ENCODE measurements around the gene MTCH1. TPM values are rescaled to one million over a fixed set of nuclear protein-coding genes. Genes with fewer than 3 reads are reported as not detected.

Gene MTCH1
- total and polyA plus RNA-seq, 2 experiments from 2014 or later: 108 to 271 TPM

DNA sequence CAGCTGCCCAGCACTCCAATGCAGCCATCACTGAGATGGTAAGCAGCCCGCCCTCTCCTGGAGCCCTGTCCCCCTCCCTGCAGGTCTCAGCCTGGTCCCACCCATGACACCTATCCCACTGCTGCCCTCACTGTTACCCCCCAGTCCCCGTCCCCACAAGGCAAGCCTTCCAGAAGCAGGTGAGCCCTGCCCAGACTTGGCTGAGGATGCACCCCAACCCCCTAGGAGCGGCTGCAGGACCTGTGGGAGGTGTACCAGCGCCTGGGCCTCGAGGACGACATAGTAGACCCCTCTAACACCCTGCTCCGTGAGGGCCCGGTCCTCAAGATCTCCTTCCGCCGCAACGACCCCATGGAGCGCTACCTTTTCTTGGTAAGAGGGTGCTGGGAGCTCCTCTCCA lies 28.7 kb upstream of the MTCH1 start (continued):
- TF ChIP-seq, protein P1, sequence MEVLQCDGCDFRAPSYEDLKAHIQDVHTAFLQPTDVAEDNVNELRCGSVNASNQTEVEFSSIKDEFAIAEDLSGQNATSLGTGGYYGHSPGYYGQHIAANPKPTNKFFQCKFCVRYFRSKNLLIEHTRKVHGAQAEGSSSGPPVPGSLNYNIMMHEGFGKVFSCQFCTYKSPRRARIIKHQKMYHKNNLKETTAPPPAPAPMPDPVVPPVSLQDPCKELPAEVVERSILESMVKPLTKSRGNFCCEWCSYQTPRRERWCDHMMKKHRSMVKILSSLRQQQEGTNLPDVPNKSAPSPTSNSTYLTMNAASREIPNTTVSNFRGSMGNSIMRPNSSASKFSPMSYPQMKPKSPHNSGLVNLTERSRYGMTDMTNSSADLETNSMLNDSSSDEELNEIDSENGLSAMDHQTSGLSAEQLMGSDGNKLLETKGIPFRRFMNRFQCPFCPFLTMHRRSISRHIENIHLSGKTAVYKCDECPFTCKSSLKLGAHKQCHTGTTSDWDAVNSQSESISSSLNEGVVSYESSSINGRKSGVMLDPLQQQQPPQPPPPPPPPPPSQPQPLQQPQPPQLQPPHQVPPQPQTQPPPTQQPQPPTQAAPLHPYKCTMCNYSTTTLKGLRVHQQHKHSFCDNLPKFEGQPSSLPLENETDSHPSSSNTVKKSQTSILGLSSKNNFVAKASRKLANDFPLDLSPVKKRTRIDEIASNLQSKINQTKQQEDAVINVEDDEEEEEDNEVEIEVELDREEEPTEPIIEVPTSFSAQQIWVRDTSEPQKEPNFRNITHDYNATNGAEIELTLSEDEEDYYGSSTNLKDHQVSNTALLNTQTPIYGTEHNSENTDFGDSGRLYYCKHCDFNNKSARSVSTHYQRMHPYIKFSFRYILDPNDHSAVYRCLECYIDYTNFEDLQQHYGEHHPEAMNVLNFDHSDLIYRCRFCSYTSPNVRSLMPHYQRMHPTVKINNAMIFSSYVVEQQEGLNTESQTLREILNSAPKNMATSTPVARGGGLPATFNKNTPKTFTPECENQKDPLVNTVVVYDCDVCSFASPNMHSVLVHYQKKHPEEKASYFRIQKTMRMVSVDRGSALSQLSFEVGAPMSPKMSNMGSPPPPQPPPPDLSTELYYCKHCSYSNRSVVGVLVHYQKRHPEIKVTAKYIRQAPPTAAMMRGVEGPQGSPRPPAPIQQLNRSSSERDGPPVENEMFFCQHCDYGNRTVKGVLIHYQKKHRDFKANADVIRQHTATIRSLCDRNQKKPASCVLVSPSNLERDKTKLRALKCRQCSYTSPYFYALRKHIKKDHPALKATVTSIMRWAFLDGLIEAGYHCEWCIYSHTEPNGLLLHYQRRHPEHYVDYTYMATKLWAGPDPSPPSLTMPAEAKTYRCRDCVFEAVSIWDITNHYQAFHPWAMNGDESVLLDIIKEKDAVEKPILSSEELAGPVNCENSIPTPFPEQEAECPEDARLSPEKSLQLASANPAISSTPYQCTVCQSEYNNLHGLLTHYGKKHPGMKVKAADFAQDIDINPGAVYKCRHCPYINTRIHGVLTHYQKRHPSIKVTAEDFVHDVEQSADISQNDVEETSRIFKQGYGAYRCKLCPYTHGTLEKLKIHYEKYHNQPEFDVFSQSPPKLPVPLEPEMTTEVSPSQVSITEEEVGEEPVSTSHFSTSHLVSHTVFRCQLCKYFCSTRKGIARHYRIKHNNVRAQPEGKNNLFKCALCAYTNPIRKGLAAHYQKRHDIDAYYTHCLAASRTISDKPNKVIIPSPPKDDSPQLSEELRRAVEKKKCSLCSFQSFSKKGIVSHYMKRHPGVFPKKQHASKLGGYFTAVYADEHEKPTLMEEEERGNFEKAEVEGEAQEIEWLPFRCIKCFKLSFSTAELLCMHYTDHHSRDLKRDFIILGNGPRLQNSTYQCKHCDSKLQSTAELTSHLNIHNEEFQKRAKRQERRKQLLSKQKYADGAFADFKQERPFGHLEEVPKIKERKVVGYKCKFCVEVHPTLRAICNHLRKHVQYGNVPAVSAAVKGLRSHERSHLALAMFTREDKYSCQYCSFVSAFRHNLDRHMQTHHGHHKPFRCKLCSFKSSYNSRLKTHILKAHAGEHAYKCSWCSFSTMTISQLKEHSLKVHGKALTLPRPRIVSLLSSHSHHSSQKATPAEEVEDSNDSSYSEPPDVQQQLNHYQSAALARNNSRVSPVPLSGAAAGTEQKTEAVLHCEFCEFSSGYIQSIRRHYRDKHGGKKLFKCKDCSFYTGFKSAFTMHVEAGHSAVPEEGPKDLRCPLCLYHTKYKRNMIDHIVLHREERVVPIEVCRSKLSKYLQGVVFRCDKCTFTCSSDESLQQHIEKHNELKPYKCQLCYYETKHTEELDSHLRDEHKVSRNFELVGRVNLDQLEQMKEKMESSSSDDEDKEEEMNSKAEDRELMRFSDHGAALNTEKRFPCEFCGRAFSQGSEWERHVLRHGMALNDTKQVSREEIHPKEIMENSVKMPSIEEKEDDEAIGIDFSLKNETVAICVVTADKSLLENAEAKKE (CRISPR knock-in tag; IDR thresholded peaks at IDR 0.05): no peak

- ATAC-seq (peak; percentile 16), DNase-seq (ENCODE audit: low spot score) (no peak)
- H4K20me1 ChIP-seq (replicated peaks; ENCODE audit: insufficient read depth): no peaks in the 10 kb centered on the region
- Mint-ChIP-seq H3K36me3 (ENCODE audit: low read depth) (no peaks in the 10 kb centered on the region), H3K27ac (no peak overlapping the region), H3K4me3 (no peak overlapping the region), H3K9me3 (no peaks in the 10 kb centered on the region), H3K4me1 (peaks cover 7% of the 10 kb centered on the region), H3K27me3 (ENCODE audit: insufficient read depth, low read depth, poor library complexity) (peaks cover 14% of the 10 kb centered on the region)
- H3K27me3 ChIP-seq (ENCODE audit: insufficient read depth): no peaks in the 10 kb centered on the region
- H3K36me3 ChIP-seq (ENCODE audit: insufficient read depth): no peaks in the 10 kb centered on the region
- H2AFZ ChIP-seq: no peak overlapping the region
- no peaks in the 10 kb centered on the region; the same call in 1 of the 2 replicates for H3K4me1 ChIP-seq (ENCODE audit: insufficient read depth)
- H3K27ac ChIP-seq (ENCODE audit: low read depth): no peak overlapping the region
- no peaks in the 10 kb centered on the region for H3K79me2 ChIP-seq (replicated peaks; ENCODE audit: insufficient read depth)
- TF ChIP-seq, protein P2, sequence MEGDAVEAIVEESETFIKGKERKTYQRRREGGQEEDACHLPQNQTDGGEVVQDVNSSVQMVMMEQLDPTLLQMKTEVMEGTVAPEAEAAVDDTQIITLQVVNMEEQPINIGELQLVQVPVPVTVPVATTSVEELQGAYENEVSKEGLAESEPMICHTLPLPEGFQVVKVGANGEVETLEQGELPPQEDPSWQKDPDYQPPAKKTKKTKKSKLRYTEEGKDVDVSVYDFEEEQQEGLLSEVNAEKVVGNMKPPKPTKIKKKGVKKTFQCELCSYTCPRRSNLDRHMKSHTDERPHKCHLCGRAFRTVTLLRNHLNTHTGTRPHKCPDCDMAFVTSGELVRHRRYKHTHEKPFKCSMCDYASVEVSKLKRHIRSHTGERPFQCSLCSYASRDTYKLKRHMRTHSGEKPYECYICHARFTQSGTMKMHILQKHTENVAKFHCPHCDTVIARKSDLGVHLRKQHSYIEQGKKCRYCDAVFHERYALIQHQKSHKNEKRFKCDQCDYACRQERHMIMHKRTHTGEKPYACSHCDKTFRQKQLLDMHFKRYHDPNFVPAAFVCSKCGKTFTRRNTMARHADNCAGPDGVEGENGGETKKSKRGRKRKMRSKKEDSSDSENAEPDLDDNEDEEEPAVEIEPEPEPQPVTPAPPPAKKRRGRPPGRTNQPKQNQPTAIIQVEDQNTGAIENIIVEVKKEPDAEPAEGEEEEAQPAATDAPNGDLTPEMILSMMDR (conservative IDR thresholded peaks at IDR 0.05; ENCODE audit: low read depth in 2 of 2): peak in 1 of 2 experiments; percentile 36; a peak in 2 of 4 replicates
- TF ChIP-seq, protein P3, sequence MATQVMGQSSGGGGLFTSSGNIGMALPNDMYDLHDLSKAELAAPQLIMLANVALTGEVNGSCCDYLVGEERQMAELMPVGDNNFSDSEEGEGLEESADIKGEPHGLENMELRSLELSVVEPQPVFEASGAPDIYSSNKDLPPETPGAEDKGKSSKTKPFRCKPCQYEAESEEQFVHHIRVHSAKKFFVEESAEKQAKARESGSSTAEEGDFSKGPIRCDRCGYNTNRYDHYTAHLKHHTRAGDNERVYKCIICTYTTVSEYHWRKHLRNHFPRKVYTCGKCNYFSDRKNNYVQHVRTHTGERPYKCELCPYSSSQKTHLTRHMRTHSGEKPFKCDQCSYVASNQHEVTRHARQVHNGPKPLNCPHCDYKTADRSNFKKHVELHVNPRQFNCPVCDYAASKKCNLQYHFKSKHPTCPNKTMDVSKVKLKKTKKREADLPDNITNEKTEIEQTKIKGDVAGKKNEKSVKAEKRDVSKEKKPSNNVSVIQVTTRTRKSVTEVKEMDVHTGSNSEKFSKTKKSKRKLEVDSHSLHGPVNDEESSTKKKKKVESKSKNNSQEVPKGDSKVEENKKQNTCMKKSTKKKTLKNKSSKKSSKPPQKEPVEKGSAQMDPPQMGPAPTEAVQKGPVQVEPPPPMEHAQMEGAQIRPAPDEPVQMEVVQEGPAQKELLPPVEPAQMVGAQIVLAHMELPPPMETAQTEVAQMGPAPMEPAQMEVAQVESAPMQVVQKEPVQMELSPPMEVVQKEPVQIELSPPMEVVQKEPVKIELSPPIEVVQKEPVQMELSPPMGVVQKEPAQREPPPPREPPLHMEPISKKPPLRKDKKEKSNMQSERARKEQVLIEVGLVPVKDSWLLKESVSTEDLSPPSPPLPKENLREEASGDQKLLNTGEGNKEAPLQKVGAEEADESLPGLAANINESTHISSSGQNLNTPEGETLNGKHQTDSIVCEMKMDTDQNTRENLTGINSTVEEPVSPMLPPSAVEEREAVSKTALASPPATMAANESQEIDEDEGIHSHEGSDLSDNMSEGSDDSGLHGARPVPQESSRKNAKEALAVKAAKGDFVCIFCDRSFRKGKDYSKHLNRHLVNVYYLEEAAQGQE (IDR thresholded peaks at IDR 0.05; ENCODE audit: unreplicated experiment): no peak
- H3K4me3 ChIP-seq: no peak overlapping the region
- no peak overlapping the region for H3K4me2 ChIP-seq
- H3K9me2 ChIP-seq (ENCODE audit: insufficient read depth): no peaks in the 10 kb centered on the region
- H3F3A ChIP-seq (replicated peaks; ENCODE audit: low read depth): 0 out of 2 replicates have a peak, but pooled peaks cover 3% of the 10 kb centered on the region
Measured at GRCh38 chr6:37013516-37014491, 27.8 kb upstream of the MTCH1 start.
